ENCODE data around the gene KCTD17. TPM values are rescaled to one million over a fixed set of nuclear protein-coding genes. Genes with fewer than 3 reads are reported as not detected.

The KCTD17 gene
- total RNA-seq, 1 donor from 2014 or later, result 46.9 TPM

DNA sequence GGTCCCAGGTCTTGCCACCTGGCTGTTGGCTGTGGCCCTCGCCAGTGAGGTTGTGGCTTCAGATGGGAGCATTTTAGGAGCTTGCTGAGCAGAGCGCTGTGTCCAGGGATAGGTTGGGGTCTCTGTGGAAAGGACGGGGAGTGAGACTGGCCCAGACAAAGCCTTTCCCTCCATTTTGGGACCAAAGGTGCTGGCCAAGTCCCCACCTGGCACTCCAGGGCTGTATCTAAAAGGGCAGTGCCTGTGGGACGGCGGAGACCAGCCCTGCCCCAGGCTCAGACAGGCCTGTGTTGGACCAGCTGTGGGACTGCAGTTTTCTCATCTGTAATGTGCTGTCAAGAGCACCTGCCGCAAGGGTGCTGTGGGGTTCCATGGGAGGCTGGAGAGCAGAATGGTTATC lies 5.0 kb upstream of the KCTD17 start:
- TF ChIP-seq, protein P1, sequence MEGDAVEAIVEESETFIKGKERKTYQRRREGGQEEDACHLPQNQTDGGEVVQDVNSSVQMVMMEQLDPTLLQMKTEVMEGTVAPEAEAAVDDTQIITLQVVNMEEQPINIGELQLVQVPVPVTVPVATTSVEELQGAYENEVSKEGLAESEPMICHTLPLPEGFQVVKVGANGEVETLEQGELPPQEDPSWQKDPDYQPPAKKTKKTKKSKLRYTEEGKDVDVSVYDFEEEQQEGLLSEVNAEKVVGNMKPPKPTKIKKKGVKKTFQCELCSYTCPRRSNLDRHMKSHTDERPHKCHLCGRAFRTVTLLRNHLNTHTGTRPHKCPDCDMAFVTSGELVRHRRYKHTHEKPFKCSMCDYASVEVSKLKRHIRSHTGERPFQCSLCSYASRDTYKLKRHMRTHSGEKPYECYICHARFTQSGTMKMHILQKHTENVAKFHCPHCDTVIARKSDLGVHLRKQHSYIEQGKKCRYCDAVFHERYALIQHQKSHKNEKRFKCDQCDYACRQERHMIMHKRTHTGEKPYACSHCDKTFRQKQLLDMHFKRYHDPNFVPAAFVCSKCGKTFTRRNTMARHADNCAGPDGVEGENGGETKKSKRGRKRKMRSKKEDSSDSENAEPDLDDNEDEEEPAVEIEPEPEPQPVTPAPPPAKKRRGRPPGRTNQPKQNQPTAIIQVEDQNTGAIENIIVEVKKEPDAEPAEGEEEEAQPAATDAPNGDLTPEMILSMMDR (IDR thresholded peaks at IDR 0.05; ENCODE audit: unreplicated experiment), result no peak
- Mint-ChIP-seq H3K27me3 (ENCODE audit: unreplicated experiment) (peaks cover 3% of the 10 kb centered on the region), H3K27ac (ENCODE audit: unreplicated experiment) (no peak overlapping the region), H3K9me3 (ENCODE audit: unreplicated experiment) (no peaks in the 10 kb centered on the region), H3K4me3 (ENCODE audit: unreplicated experiment) (no peak overlapping the region), H3K4me1 (ENCODE audit: unreplicated experiment) (peaks cover 17% of the 10 kb centered on the region), H3K36me3 (ENCODE audit: low read depth, unreplicated experiment) (no peaks in the 10 kb centered on the region)
- DNase-seq (ENCODE audit: low spot score), result no peak

DNA sequence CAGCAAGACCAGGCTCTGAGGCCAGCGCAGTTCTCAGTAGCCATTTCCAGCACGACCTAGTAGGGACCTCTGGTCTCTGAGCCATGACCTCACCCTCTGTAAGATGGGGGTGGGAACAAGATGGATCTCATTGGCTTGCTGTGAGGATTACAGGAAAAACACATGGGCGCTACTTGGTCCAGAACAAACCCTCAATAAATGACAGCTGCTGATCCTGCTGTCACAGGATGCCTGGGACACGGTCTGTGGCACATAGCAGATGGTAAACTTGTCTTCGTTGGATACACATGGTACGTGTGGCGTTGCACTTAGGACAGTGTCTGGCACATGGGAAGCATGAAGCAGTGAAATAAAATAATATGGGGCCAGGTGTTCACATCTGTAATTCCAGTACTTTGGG lies 4.5 kb upstream of the KCTD17 start:
- H3K36me3 Mint-ChIP-seq (ENCODE audit: low read depth, unreplicated experiment), result no peaks in the 10 kb centered on the region
- H3K9me3 Mint-ChIP-seq (ENCODE audit: unreplicated experiment), result no peaks in the 10 kb centered on the region
- H3K27ac Mint-ChIP-seq (ENCODE audit: unreplicated experiment), result no peak overlapping the region
- H3K4me1 Mint-ChIP-seq (ENCODE audit: unreplicated experiment), result peaks cover 15% of the 10 kb centered on the region
- no peak for DNase-seq (ENCODE audit: low spot score)
- H3K4me3 Mint-ChIP-seq (ENCODE audit: unreplicated experiment), result no peak overlapping the region
- TF ChIP-seq, protein P1 (IDR thresholded peaks at IDR 0.05; ENCODE audit: unreplicated experiment), result no peak
- H3K27me3 Mint-ChIP-seq (ENCODE audit: unreplicated experiment), result peaks cover 3% of the 10 kb centered on the region

DNA sequence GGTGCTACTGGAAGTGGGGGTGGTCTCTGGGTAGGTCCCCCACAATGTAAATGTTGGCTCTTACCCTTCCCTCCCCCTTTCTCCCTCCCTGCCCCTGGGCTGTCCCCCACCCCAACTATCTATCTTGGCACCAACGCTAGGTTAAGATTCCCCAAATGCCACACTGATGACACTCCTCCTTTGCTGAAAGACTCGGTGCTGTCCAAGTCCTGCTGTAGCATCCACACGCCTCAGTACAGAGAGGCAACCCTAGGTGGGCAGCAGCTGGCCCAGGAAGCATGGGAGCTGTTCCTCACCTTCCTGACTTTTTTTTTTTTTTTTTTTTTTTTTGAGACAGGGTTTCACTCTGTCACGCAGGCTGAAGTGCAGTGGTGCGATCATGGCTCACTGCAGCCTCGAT lies 3.4 kb upstream of the KCTD17 start:
- Mint-ChIP-seq H3K36me3 (ENCODE audit: low read depth, unreplicated experiment) (no peaks in the 10 kb centered on the region), H3K27ac (ENCODE audit: unreplicated experiment) (no peak overlapping the region), H3K4me1 (ENCODE audit: unreplicated experiment) (peaks cover 15% of the 10 kb centered on the region), H3K4me3 (ENCODE audit: unreplicated experiment) (no peak overlapping the region), H3K27me3 (ENCODE audit: unreplicated experiment) (peaks cover 7% of the 10 kb centered on the region), H3K9me3 (ENCODE audit: unreplicated experiment) (no peaks in the 10 kb centered on the region)
- DNase-seq (ENCODE audit: low spot score), result no peak
- TF ChIP-seq, protein P1 (IDR thresholded peaks at IDR 0.05; ENCODE audit: unreplicated experiment), result no peak

DNA sequence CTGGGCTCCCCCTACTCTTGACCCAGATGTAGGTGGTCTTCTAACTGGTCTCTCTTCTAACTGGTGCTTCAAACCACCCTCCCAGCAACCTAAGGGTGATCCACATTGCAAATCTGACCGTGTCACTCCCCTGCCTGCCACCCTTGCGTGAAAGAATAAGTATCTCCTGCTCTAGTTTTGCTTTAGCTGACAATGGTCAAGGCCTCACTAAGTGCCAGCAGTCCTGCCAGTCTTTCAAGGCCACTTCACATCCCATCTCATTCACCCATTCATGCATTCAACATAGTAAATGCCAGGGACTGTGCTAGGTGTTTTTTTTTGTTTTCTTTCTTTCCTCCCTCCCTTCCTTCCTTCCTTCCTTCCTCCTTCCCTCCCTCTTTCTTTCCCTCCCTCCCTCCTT lies 2.3 kb upstream of the KCTD17 start:
- no peak for DNase-seq (ENCODE audit: low spot score)
- TF ChIP-seq, protein P1 (IDR thresholded peaks at IDR 0.05; ENCODE audit: unreplicated experiment), result no peak
- H3K27me3 Mint-ChIP-seq (ENCODE audit: unreplicated experiment), result peaks cover 7% of the 10 kb centered on the region
- peaks cover 7% of the 10 kb centered on the region for H3K4me1 Mint-ChIP-seq (ENCODE audit: unreplicated experiment)
- H3K27ac Mint-ChIP-seq (ENCODE audit: unreplicated experiment), result no peak overlapping the region
- no peak overlapping the region for H3K4me3 Mint-ChIP-seq (ENCODE audit: unreplicated experiment)
- H3K36me3 Mint-ChIP-seq (ENCODE audit: low read depth, unreplicated experiment), result no peaks in the 10 kb centered on the region
- H3K9me3 Mint-ChIP-seq (ENCODE audit: unreplicated experiment), result no peaks in the 10 kb centered on the region

DNA sequence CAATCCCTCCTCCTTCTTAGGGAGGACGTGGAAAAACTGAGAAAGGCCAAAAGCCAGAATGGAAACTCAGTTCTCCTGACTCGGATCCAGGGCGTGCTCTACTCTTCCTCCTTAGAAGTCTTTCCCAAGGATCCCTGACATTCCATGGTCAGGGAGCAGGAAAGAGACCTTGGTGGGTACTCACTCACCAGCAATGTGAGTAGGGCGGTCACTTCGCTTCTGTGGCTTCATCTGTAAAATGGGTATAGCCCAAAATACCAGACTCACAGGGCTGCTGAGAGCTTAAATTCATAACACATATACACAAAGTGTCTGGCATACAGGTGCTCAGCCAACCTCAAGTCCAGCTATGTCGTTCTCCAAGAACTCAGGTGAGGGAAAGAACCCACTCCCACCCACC lies 629 bp upstream of the KCTD17 start:
- H3K4me3 Mint-ChIP-seq (ENCODE audit: unreplicated experiment), result peak overlapping the region; percentile 88
- peaks cover 7% of the 10 kb centered on the region for H3K4me1 Mint-ChIP-seq (ENCODE audit: unreplicated experiment)
- no peaks in the 10 kb centered on the region for H3K9me3 Mint-ChIP-seq (ENCODE audit: unreplicated experiment)
- H3K27me3 Mint-ChIP-seq (ENCODE audit: unreplicated experiment), result peaks cover 7% of the 10 kb centered on the region
- no peak overlapping the region for H3K27ac Mint-ChIP-seq (ENCODE audit: unreplicated experiment)
- peaks cover 5% of the 10 kb centered on the region for H3K36me3 Mint-ChIP-seq (ENCODE audit: low read depth, unreplicated experiment)
- TF ChIP-seq, protein P1 (IDR thresholded peaks at IDR 0.05; ENCODE audit: unreplicated experiment), result no peak
- DNase-seq (ENCODE audit: low spot score), result no peak

All from endothelial cell (in vitro differentiated cells).